Right lobe of liver (tissue), 4 donors: ENCODE results near the gene MAGI1.

Experiments used
- POLR2A ChIP-seq: fragments of 450-650 bp; IDR thresholded peaks from one replicate; pipeline ENCODE4 v1.6.1; 2017; ENCODE audit warnings: antibody characterized with exemption, mild to moderate bottlenecking
- TF ChIP-seq, protein P1 (sequence below), 4 donors: fragments of 200-600 bp in 3 of 4; fragments of 450-650 bp in 1 of 4; IDR thresholded peaks; one replicate each; pipeline versions ENCODE4 v1.5.1 to v1.8.0; 2016 to 2022; ENCODE audit warnings: antibody characterized with exemption in 4 of 4, mild to moderate bottlenecking in 2 of 4
- donor health status: DM: no; HTN: no; CAD: no.
- donor health status: DM: no; HTN: no; CAD: no.
- donor health status: DM: no; HTN: yes; CAD: no.

DNA sequence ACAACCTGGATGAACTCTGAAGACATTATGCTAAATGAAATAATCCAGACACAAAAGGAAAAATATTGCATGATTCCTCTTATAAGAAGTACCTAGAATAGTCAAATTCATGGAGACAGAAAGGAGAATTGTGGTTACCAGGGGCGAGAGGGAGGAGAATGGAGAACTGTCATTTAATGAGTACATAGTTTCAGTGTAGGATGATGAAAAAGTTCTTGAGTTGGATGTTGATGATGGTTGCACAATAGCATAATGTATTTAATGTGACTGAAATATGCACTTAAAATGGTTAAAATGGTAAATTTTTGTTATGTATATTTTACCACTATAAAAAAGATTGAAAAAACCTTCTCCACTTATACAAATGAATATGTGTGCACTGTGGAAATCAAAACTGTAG is 469.6 kb downstream of the MAGI1 start:
- TF ChIP-seq, protein P1, sequence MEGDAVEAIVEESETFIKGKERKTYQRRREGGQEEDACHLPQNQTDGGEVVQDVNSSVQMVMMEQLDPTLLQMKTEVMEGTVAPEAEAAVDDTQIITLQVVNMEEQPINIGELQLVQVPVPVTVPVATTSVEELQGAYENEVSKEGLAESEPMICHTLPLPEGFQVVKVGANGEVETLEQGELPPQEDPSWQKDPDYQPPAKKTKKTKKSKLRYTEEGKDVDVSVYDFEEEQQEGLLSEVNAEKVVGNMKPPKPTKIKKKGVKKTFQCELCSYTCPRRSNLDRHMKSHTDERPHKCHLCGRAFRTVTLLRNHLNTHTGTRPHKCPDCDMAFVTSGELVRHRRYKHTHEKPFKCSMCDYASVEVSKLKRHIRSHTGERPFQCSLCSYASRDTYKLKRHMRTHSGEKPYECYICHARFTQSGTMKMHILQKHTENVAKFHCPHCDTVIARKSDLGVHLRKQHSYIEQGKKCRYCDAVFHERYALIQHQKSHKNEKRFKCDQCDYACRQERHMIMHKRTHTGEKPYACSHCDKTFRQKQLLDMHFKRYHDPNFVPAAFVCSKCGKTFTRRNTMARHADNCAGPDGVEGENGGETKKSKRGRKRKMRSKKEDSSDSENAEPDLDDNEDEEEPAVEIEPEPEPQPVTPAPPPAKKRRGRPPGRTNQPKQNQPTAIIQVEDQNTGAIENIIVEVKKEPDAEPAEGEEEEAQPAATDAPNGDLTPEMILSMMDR (IDR thresholded peaks at IDR 0.05), result no peak
- no peak for TF ChIP-seq POLR2A
